ENCODE data around the gene POTEF. TPM values are rescaled to one million over a fixed set of nuclear protein-coding genes. Genes with fewer than 3 reads are reported as not detected.
"Not testable (repeated sequence)": the region's sequence is repeated elsewhere in the genome, so short reads cannot be mapped to it uniquely, and the experiment has no call there.

POTEF gene
- total RNA-seq, 4 donors from 2014 or later: not detected

DNA sequence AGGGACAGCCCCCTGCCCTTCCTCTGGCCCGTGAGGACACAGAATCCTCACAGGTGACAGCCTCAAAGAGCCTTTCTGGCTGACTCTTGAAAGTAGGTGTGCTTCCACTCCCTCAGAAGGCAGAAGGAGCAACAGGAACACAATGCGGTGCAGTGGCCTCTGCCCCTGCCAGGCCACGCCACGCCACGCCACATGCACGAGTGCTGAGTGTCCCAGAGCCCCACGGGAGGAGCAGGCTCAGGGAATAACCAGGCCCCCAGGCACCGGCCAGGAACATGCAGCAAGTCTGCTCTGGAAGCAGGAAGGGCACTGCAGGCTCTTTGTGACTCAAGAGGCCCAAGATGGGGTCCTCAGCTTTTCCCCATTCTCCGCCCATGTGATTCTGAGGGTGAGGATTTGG lies 33.9 kb upstream of the POTEF start:
- intact Hi-C loops (cut with DNase I; ENCODE audit: low total_unique reads) (no loop called here), in situ Hi-C loops (cut with MboI; ENCODE audit: low sequenced_read_pairs in 4 of 4) (no loop called here)
- Histone ChIP-seq H3K27ac (no peak overlapping the region), H3K27me3 (no peaks in the 10 kb centered on the region), H3K4me1 (no peaks in the 10 kb centered on the region), H3K36me3 (peaks cover 0 to 58% of the 10 kb centered on the region in 2 donors), H3K4me3 (no peak overlapping the region), H3K9me3 (no peaks in the 10 kb centered on the region)
- no peak for TF ChIP-seq POLR2A (IDR thresholded peaks at IDR 0.05)
- TF ChIP-seq, protein P1, sequence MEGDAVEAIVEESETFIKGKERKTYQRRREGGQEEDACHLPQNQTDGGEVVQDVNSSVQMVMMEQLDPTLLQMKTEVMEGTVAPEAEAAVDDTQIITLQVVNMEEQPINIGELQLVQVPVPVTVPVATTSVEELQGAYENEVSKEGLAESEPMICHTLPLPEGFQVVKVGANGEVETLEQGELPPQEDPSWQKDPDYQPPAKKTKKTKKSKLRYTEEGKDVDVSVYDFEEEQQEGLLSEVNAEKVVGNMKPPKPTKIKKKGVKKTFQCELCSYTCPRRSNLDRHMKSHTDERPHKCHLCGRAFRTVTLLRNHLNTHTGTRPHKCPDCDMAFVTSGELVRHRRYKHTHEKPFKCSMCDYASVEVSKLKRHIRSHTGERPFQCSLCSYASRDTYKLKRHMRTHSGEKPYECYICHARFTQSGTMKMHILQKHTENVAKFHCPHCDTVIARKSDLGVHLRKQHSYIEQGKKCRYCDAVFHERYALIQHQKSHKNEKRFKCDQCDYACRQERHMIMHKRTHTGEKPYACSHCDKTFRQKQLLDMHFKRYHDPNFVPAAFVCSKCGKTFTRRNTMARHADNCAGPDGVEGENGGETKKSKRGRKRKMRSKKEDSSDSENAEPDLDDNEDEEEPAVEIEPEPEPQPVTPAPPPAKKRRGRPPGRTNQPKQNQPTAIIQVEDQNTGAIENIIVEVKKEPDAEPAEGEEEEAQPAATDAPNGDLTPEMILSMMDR (IDR thresholded peaks at IDR 0.05 in 4 of 5, conservative IDR thresholded peaks at IDR 0.05 in 1 of 5): no peak
- DNase-seq (no peak), ATAC-seq (no peak)

DNA sequence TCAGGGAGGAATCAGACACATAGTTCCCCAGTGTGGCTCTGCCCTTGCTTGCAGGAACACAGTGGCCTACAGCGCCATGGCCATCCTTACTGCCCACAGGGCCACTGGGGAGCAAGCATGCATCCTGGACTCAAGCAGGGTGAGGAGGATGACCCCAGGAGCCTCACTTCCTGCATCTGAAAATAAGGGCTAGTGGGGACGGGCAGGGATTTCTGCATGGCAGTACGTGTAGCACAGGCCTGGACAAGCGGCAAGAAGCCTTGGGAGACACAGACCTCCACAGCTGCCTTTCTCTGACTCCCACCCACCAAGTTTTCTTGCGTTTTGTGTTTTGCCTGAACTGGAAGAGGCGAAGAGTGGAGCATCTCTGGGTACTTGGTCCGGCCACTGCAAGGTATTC lies 33.5 kb upstream of the POTEF start:
- in situ Hi-C loops (cut with MboI; ENCODE audit: low sequenced_read_pairs in 4 of 4); ATAC-seq; H3K27ac ChIP-seq; DNase-seq; intact Hi-C loops (cut with DNase I; ENCODE audit: low total_unique reads); H3K27me3 ChIP-seq; H3K9me3 ChIP-seq; H3K4me3 ChIP-seq; H3K4me1 ChIP-seq: not testable (repeated sequence)
- H3K36me3 ChIP-seq: peaks cover 0 to 53% of the 10 kb centered on the region in 2 donors

DNA sequence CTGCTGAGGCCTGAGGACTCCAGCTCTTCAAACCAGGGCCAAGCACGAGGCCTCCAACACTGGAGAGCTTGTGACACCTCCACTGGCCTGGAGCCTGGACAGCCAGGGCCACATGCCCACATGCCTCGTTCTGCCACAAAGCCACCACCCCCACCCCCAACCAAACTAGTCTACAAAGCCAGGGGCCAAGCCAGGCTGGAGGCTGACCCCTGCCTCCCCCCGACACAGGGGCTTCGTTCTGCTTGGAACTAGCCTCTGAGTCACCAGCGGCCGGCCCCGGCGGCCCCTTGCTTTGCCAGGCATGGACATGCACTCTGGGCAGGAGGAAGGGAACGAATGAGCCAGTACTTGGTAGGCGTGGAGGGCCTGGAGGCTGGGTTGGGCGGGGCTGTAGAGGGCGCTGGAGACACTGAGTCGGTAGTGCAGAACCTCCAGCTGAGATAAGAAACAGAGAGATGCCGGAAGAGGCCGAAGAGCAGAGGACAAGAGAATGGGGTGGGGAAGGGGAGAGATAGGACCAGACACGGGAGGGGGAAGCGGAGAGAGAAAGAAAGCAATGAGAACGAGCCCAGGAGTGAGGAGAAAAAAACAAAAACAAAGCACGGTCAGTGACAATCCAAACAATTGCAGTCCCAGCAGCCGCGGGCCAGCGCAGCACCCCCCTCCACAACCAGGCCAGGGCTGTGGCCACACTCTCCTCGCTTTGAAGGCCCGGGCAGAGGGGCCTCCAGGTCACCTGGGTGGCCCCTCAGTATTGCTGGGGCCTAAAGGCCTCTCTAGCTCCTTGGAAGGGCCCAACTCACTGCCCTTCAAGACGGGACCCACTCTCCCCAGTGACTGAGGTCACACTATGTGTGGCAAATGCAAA lies 32.0 kb upstream of the POTEF start:
- H3K27me3 ChIP-seq; H3K9me3 ChIP-seq; ATAC-seq; in situ Hi-C loops (cut with MboI; ENCODE audit: low sequenced_read_pairs in 4 of 4); intact Hi-C loops (cut with DNase I; ENCODE audit: low total_unique reads); DNase-seq; H3K4me3 ChIP-seq; H3K4me1 ChIP-seq; H3K27ac ChIP-seq: not testable (repeated sequence)
- peaks cover 0 to 39% of the 10 kb centered on the region in 2 donors for H3K36me3 ChIP-seq

DNA sequence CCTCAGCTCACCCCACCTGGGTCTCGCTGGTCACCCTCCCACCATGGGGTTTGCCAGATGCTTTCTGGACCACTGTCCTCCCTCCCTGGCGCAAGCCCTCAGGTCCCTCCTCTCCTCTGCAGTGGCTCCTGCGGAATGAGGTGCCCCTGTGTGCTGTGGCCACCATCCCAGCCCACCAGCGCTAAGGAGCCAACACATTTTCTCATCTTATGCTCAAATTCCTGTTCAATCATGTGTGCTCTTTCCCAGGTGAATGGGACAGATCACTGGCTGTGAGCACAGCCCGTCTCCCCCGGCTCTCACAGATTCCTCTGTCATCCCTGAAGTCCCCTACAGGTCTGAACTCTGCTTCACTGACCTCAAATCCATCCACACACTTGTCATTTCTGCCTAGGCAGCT lies 31.1 kb upstream of the POTEF start:
- no peak overlapping the region for H3K27ac ChIP-seq

DNA sequence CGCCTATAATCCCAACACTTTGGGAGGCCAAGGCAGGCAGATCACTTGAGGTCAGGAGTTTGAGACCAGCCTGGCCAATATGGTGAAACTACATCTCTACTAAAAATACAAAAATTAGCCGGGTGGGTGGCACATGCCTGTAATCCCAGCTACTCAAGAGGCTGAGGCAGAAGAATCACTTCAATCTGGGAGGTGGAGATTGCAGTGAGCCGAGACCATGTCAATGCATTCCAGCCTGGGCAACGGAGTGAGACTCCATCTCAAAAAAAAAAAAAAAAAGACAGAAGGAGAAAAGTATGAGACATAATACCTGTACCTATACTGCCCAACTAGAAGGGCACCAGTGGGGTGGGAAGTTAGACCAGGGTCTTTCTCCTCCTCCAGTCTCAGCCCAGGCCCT lies 30.4 kb upstream of the POTEF start:
- H3K4me1 ChIP-seq; H3K4me3 ChIP-seq; DNase-seq; in situ Hi-C loops (cut with MboI; ENCODE audit: low sequenced_read_pairs in 4 of 4); H3K27me3 ChIP-seq; intact Hi-C loops (cut with DNase I; ENCODE audit: low total_unique reads); H3K9me3 ChIP-seq; H3K27ac ChIP-seq; ATAC-seq: not testable (repeated sequence)
- peaks cover 0 to 34% of the 10 kb centered on the region in 2 donors for H3K36me3 ChIP-seq

More for the DNA sequence above, 31.1 kb upstream of the POTEF start:
- in situ Hi-C loops (cut with MboI; ENCODE audit: low sequenced_read_pairs in 4 of 4): no loop called here
- no peaks in the 10 kb centered on the region for H3K27me3 ChIP-seq
- no peak for TF ChIP-seq POLR2A (IDR thresholded peaks at IDR 0.05)
- TF ChIP-seq, protein P1 (IDR thresholded peaks at IDR 0.05 in 4 of 5, conservative IDR thresholded peaks at IDR 0.05 in 1 of 5): no peak
- no peak overlapping the region for H3K4me3 ChIP-seq
- H3K9me3 ChIP-seq: no peaks in the 10 kb centered on the region
- H3K4me1 ChIP-seq: no peaks in the 10 kb centered on the region
- peaks cover 0 to 35% of the 10 kb centered on the region in 2 donors for H3K36me3 ChIP-seq
- DNase-seq: no peak
- ATAC-seq: no peak
- intact Hi-C loops (cut with DNase I; ENCODE audit: low total_unique reads): no loop called here

DNA sequence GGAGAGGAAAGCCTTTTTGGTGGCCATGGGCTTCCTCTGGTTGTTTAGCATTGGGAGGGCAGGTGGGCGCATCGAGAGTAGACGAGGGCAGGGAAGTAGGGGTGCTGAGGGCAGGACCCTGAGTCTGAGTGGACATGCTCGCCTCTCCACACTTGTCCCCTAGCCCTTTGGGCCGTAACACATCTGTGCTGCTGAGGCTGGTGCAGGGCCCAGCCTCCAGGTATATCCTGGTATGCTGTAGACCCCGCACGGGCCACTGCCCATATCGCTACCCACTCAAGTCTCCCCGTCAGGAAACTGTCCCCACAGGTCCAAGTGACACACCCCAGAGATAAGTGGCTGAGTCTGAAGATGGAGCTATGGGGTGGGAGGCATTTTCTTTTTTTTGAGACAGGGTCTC lies 29.6 kb upstream of the POTEF start:
- peaks cover 0 to 33% of the 10 kb centered on the region in 2 donors for H3K36me3 ChIP-seq
- no peak for ATAC-seq
- no peaks in the 10 kb centered on the region for H3K27me3 ChIP-seq
- no peak overlapping the region for H3K27ac ChIP-seq
- no peaks in the 10 kb centered on the region for H3K9me3 ChIP-seq
- intact Hi-C loops (cut with DNase I; ENCODE audit: low total_unique reads): no loop called here
- H3K4me1 ChIP-seq: no peaks in the 10 kb centered on the region
- DNase-seq: no peak
- TF ChIP-seq, protein P1 (IDR thresholded peaks at IDR 0.05 in 4 of 5, conservative IDR thresholded peaks at IDR 0.05 in 1 of 5): no peak
- no peak for TF ChIP-seq POLR2A (IDR thresholded peaks at IDR 0.05)
- in situ Hi-C loops (cut with MboI; ENCODE audit: low sequenced_read_pairs in 4 of 4): no loop called here
- no peak overlapping the region for H3K4me3 ChIP-seq

DNA sequence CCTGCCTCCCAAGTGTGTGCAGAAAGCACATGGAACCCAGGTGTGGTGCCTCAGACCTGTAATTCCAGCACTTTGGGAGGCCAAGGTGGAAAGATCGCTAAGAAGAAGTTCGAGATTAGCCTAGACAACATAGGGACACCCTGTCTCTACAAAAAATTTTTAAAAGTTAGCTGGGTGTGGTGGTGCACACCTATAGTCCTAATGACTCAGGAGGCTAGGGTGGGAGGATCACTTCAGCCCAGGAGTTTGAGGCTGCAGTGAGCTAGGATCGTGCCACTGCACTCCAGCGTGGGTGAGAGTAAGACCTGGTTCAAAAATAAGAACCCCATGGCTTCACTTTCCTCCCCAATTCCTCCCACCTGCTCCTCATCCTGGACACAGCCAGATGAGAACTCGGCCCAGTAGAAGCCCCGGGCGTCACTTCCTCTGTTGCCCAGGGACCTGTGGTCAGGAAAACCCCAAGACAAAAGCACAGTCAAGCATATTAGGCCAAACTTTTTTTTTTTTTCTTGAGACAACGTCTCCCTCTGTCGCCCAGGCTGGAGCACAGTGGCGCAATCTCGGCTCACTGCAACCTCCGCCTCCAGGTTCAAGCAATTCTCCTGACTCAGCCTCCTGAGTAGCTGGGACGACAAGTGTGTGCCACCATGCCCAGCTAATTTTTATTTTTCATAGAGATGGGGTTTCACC lies 28.9 kb upstream of the POTEF start:
- in situ Hi-C loops (cut with MboI; ENCODE audit: low sequenced_read_pairs in 4 of 4); H3K27me3 ChIP-seq; H3K27ac ChIP-seq; H3K4me1 ChIP-seq; DNase-seq; intact Hi-C loops (cut with DNase I; ENCODE audit: low total_unique reads); ATAC-seq; H3K9me3 ChIP-seq; H3K4me3 ChIP-seq: not testable (repeated sequence)
- peaks cover 0 to 31% of the 10 kb centered on the region in 2 donors for H3K36me3 ChIP-seq

DNA sequence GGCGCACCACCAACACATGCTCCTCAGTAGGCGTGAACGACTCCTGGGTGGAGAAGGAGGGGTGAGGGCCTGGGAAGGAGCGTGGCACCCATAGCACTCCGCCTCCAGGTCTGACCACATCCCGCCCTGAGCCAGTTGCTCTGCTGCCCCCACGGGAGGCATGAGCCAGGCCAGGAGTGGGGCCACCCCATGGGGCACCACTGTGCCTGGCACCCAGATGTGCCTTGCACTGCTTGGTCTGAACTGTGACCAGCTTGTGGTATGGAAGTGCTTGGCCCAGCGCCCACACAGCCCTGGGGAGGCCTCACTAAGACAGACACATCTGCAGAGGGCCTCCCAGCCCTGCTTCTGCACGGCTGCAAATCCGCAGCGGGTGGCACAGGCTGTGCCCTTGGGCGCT lies 28.3 kb upstream of the POTEF start:
- DNase-seq; H3K9me3 ChIP-seq; H3K27me3 ChIP-seq; intact Hi-C loops (cut with DNase I; ENCODE audit: low total_unique reads); H3K27ac ChIP-seq; H3K4me1 ChIP-seq; H3K4me3 ChIP-seq; ATAC-seq; in situ Hi-C loops (cut with MboI; ENCODE audit: low sequenced_read_pairs in 4 of 4): not testable (repeated sequence)
- H3K36me3 ChIP-seq: peaks cover 0 to 31% of the 10 kb centered on the region in 2 donors

All from gastrocnemius medialis (tissue), 4 donors.